Measurements from ENCODE around the gene SORBS1. TPM values are rescaled to one million over a fixed set of nuclear protein-coding genes. Genes with fewer than 3 reads are reported as not detected.
A peak's percentile ranks its signal among the peaks of the same experiment; 100 is the strongest.

SORBS1 gene
- total and polyA plus RNA-seq, 2 of the 13 experiments (the other 11 are each of a cell fraction or from before 2014, with no cell fraction given): 16.8 to 39.8 TPM

GRCh38 chr10:95280637-95281036 lies 280.5 kb downstream of the SORBS1 start (continued):
- TF ChIP-seq LCORL (IDR thresholded peaks at IDR 0.05) (no peak), LCORL (CRISPR knock-in tag; IDR thresholded peaks at IDR 0.05) (peak; percentile 35; the same call in 1 of the 2 replicates), RFX3 (CRISPR knock-in tag; IDR thresholded peaks at IDR 0.05) (no peak), ZNF101 (CRISPR knock-in tag; IDR thresholded peaks at IDR 0.05; ENCODE audit: borderline replicate concordance, low read depth) (no peak), ZNF746 (CRISPR knock-in tag; IDR thresholded peaks at IDR 0.05) (no peak), FOXO1 (CRISPR knock-in tag; IDR thresholded peaks at IDR 0.05) (0 out of 2 replicates have a peak, but pooled peaks have one; percentile 36), ZNF333 (CRISPR knock-in tag; IDR thresholded peaks at IDR 0.05; ENCODE audit: borderline replicate concordance) (no peak), SALL1 (CRISPR knock-in tag; IDR thresholded peaks at IDR 0.05) (peak; percentile 46; the same call in 1 of the 2 replicates), ARNT2 (CRISPR knock-in tag; IDR thresholded peaks at IDR 0.05; ENCODE audit: low read depth) (no peak), ZNF597 (CRISPR knock-in tag; IDR thresholded peaks at IDR 0.05) (no peak), MXI1 (IDR thresholded peaks at IDR 0.05; ENCODE audit: borderline replicate concordance, low read depth, low read length) (no peak), GATAD1 (CRISPR knock-in tag; IDR thresholded peaks at IDR 0.05) (no peak), DPF2 (CRISPR knock-in tag; IDR thresholded peaks at IDR 0.05; ENCODE audit: borderline replicate concordance, low read depth) (peak; percentile 25; the same call in 1 of the 2 replicates), MED8 (CRISPR knock-in tag; IDR thresholded peaks at IDR 0.05; ENCODE audit: insufficient replicate concordance) (no peak), ISL2 (CRISPR knock-in tag; IDR thresholded peaks at IDR 0.05) (0 out of 2 replicates have a peak, but pooled peaks have one; percentile 17), TRIM24 (CRISPR knock-in tag; IDR thresholded peaks at IDR 0.05) (no peak), FOXP4 (CRISPR knock-in tag; IDR thresholded peaks at IDR 0.05) (peak; percentile 50), HDAC1 (CRISPR knock-in tag; IDR thresholded peaks at IDR 0.05) (peak; percentile 43; the same call in 1 of the 2 replicates), FOSL2 (CRISPR knock-in tag; IDR thresholded peaks at IDR 0.05) (peak; percentile 60), TBX2 (CRISPR knock-in tag; IDR thresholded peaks at IDR 0.05; ENCODE audit: borderline replicate concordance) (peak; percentile 51), ZFP36L1 (CRISPR knock-in tag; IDR thresholded peaks at IDR 0.05) (no peak), NR2F2 (IDR thresholded peaks at IDR 0.05; ENCODE audit: borderline replicate concordance, low read depth) (peak; percentile 25; the same call in 1 of the 2 replicates), ZNF543 (CRISPR knock-in tag; IDR thresholded peaks at IDR 0.05) (no peak)
- TF ChIP-seq, protein P1, sequence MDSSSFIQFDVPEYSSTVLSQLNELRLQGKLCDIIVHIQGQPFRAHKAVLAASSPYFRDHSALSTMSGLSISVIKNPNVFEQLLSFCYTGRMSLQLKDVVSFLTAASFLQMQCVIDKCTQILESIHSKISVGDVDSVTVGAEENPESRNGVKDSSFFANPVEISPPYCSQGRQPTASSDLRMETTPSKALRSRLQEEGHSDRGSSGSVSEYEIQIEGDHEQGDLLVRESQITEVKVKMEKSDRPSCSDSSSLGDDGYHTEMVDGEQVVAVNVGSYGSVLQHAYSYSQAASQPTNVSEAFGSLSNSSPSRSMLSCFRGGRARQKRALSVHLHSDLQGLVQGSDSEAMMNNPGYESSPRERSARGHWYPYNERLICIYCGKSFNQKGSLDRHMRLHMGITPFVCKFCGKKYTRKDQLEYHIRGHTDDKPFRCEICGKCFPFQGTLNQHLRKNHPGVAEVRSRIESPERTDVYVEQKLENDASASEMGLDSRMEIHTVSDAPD (CRISPR knock-in tag; IDR thresholded peaks at IDR 0.05): peak; percentile 81
- TF ChIP-seq, protein P2, sequence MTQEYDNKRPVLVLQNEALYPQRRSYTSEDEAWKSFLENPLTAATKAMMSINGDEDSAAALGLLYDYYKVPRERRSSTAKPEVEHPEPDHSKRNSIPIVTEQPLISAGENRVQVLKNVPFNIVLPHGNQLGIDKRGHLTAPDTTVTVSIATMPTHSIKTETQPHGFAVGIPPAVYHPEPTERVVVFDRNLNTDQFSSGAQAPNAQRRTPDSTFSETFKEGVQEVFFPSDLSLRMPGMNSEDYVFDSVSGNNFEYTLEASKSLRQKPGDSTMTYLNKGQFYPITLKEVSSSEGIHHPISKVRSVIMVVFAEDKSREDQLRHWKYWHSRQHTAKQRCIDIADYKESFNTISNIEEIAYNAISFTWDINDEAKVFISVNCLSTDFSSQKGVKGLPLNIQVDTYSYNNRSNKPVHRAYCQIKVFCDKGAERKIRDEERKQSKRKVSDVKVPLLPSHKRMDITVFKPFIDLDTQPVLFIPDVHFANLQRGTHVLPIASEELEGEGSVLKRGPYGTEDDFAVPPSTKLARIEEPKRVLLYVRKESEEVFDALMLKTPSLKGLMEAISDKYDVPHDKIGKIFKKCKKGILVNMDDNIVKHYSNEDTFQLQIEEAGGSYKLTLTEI (CRISPR knock-in tag; conservative IDR thresholded peaks at IDR 0.05): no peak
